ENCODE measurements around the gene CLGN.

DNA sequence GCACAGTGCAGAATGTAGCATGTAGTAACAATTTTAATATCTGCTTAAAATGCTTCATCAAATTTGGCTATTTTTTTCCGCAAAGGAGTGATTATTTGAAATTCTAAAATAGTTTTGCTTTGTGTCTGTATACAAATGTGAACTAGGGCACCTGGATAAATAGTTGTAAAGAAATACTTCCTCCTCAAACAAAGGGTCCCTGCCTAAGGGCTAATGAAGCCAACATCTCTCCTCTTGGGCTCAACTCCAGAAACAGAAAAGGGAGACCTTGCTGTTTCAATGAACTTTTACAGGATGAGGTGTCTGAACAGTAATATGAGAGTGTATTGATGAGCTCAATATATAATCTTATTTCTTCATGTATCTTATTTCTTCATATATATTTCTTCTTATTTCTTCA, 84.8 kb downstream of the CLGN start:
- TF ChIP-seq, protein P1, sequence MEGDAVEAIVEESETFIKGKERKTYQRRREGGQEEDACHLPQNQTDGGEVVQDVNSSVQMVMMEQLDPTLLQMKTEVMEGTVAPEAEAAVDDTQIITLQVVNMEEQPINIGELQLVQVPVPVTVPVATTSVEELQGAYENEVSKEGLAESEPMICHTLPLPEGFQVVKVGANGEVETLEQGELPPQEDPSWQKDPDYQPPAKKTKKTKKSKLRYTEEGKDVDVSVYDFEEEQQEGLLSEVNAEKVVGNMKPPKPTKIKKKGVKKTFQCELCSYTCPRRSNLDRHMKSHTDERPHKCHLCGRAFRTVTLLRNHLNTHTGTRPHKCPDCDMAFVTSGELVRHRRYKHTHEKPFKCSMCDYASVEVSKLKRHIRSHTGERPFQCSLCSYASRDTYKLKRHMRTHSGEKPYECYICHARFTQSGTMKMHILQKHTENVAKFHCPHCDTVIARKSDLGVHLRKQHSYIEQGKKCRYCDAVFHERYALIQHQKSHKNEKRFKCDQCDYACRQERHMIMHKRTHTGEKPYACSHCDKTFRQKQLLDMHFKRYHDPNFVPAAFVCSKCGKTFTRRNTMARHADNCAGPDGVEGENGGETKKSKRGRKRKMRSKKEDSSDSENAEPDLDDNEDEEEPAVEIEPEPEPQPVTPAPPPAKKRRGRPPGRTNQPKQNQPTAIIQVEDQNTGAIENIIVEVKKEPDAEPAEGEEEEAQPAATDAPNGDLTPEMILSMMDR (IDR thresholded peaks at IDR 0.05), result no peak
- no peak for TF ChIP-seq EZH2 (IDR thresholded peaks at IDR 0.05)
